K562 (cell line): ENCODE data around the gene TBP. TPM values are rescaled to one million over a fixed set of nuclear protein-coding genes. Genes with fewer than 3 reads are reported as not detected.

ENCODE experiments used
- ATAC-seq: fragments of 200-7000 bp; cut with Tn5 transposase; 3 replicates; pipeline ENCODE4 v1.9.1; 2020; ENCODE audit warnings: moderate library complexity
- BruUV-seq: library from RNA; stranded (reverse); fragments of 400-500 nt; replicated peaks from 2 replicates; lab custom pipeline; 2021; lab: Mats Ljungman, UMichigan
- CTCF ChIA-PET: fragments of 300-600 bp; formaldehyde crosslinking; extraction: SDS; loops from one replicate; lab custom pipeline; 2021; ENCODE audit warnings: low intra/inter-chr PET ratio; lab: Yijun Ruan, JAX
- POLR2A ChIA-PET: fragments of 300-600, 350-650 bp; sonication (Branson Sonifier 250); formaldehyde crosslinking; extraction: SDS; loops from one replicate; lab custom pipeline; 2021; ENCODE audit warnings: antibody characterized with exemption, inconsistent platforms; lab: Yijun Ruan, JAX
- DNase-seq, 4 experiments: peaks; one replicate each; pipeline versions ENCODE4 v3.0.0 to v3.0.0-alpha.2; 2011 to 2018; ENCODE audit warnings: low spot score in 3 of 4, mixed read lengths in 3 of 4; ENCODE audit errors: extremely low read depth in 1 of 4
- FAIRE-seq: peaks from 2 replicates; lab custom pipeline; 2011; peaks lifted over from hg19 to GRCh38; lab: Jason Lieb, UNC
- H2AFZ ChIP-seq: 2 replicates; pipeline ENCODE4 v1.6.0; 2011; ENCODE audit warnings: low read depth, low read length, control low read depth, inconsistent platforms
- H3K27ac ChIP-seq: fragments of 200-600 bp; 3 replicates; pipeline ENCODE4 v1.8.0; 2011; ENCODE audit warnings: low read depth, mild to moderate bottlenecking, control low read depth, inconsistent platforms, low read length, moderate library complexity, mixed read lengths; ENCODE audit errors: extremely low read depth
- H3K27me3 ChIP-seq, 2 experiments: fragments of 300-600 bp in 1 of 2; 2 replicates in 1 of 2; 3 replicates in 1 of 2; pipeline versions ENCODE4 v1.6.0 to v1.8.0; 2011; ENCODE audit warnings: inconsistent platforms in 2 of 2, low read length in 2 of 2, mild to moderate bottlenecking in 1 of 2, mixed read lengths in 1 of 2, moderate library complexity in 1 of 2; ENCODE audit not compliant: control insufficient read depth in 2 of 2, insufficient read depth in 2 of 2
- H3K36me3 ChIP-seq: fragments of 300-600 bp; 3 replicates; pipeline ENCODE4 v1.8.0; 2011; ENCODE audit warnings: mild to moderate bottlenecking, low read length, inconsistent platforms; ENCODE audit not compliant: control insufficient read depth, insufficient read depth
- H3K4me1 ChIP-seq, 2 experiments: fragments of 200-600 bp in 1 of 2; replicated peaks in 1 of 2; 2 replicates in 1 of 2; 3 replicates in 1 of 2; pipeline versions ENCODE4 v1.5.1 to v1.8.0; 2011; ENCODE audit warnings: inconsistent platforms in 2 of 2, low read length in 2 of 2, mild to moderate bottlenecking in 1 of 2, mixed read lengths in 1 of 2, moderate library complexity in 1 of 2; ENCODE audit not compliant: control insufficient read depth in 2 of 2, insufficient read depth in 2 of 2
- H3K4me2 ChIP-seq: 2 replicates; pipeline ENCODE4 v1.6.1; 2011; ENCODE audit warnings: low read length, control low read depth, inconsistent platforms, mixed read lengths; ENCODE audit not compliant: insufficient read depth
- H3K4me3 ChIP-seq: fragments of 200-600 bp; sonication (generic), shearing (Covaris generic); 2 replicates; pipeline ENCODE4 v1.5.1; 2016; ENCODE audit warnings: control low read depth, inconsistent platforms
- H3K79me2 ChIP-seq: fragments of 200-600 bp; 3 replicates; pipeline ENCODE4 v1.8.0; 2011; ENCODE audit warnings: low read length, inconsistent platforms; ENCODE audit not compliant: control insufficient read depth, insufficient read depth
- H3K9ac ChIP-seq, 2 experiments: 2 replicates each; pipeline versions ENCODE4 v1.6.0 to v1.6.1; 2011; ENCODE audit warnings: low read depth in 2 of 2, low read length in 2 of 2, control low read depth in 1 of 2, inconsistent platforms in 1 of 2, mild to moderate bottlenecking in 1 of 2, mixed read lengths in 1 of 2; ENCODE audit not compliant: insufficient read depth in 1 of 2
- H3K9me1 ChIP-seq: one replicate; pipeline ENCODE4 v1.6.0; 2011; ENCODE audit warnings: inconsistent platforms, mild to moderate bottlenecking, low read length, moderate library complexity; ENCODE audit not compliant: control insufficient read depth, insufficient read depth
- H3K9me3 ChIP-seq: replicated peaks from 2 replicates; pipeline ENCODE4 v1.5.1; 2011; ENCODE audit warnings: low read depth, low read length, inconsistent platforms; ENCODE audit not compliant: control insufficient read depth, insufficient read depth
- H4K20me1 ChIP-seq: replicated peaks from 2 replicates; pipeline ENCODE4 v1.6.1; 2011; ENCODE audit warnings: low read length, inconsistent platforms, mixed read lengths; ENCODE audit not compliant: control insufficient read depth, insufficient read depth
- MED1 ChIP-seq: sonication (generic); formaldehyde crosslinking; IDR thresholded peaks from 2 replicates; pipeline ENCODE4 v1.8.1; 2023; ENCODE audit warnings: missing genetic modification reagents, borderline replicate concordance
- NFIC ChIP-seq: fragments of 450-650 bp; IDR thresholded peaks from 2 replicates; pipeline ENCODE4 v1.6.1; 2017; ENCODE audit warnings: mild to moderate bottlenecking, inconsistent platforms
- NFIX ChIP-seq: fragments of 250-450 bp; sonication (Bioruptor Pico); IDR thresholded peaks from 2 replicates; pipeline ENCODE4 v1.4.0; 2020; ENCODE audit warnings: low read depth, mild to moderate bottlenecking, moderate library complexity
- PBX2 ChIP-seq, 2 experiments: IDR thresholded peaks in 1 of 2; conservative IDR thresholded peaks in 1 of 2; 2 replicates each; pipeline ENCODE4 v1.6.1; 2016; ENCODE audit warnings: low read depth in 2 of 2, mild to moderate bottlenecking in 1 of 2, missing compliant biosample characterization in 1 of 2, missing genetic modification characterization in 1 of 2, moderate library complexity in 1 of 2
- PHF21A ChIP-seq: fragments of 450-650 bp; IDR thresholded peaks from 2 replicates; pipeline ENCODE4 v1.6.1; 2017; ENCODE audit warnings: low read depth, borderline replicate concordance
- ZNF449 ChIP-seq: fragments of 250-450 bp; sonication (Bioruptor Pico); IDR thresholded peaks from 2 replicates; pipeline ENCODE4 v1.8.0; 2022; ENCODE audit warnings: moderate library complexity, mild to moderate bottlenecking, inconsistent platforms
- WGBS: fragments of 100-300 bp; shearing (Covaris generic); methylation state at CpG from one replicate; pipeline ENCODE4 v1.1.6; 2016; ENCODE audit warnings: low coverage, mixed read lengths; ENCODE audit not compliant: insufficient coverage; ENCODE audit errors: missing lambda C conversion rate; 5-methylcytosine and 5-hydroxymethylcytosine counted together
- in situ Hi-C: fragments of 300-500 bp; cut with MboI; formaldehyde crosslinking; loops from 4 replicates; pipeline ENCODE4 v1.15.0; 2018; ENCODE audit warnings: inconsistent platforms, mixed read lengths
- intact Hi-C: fragments of 100-400 bp; cut with micrococcal nuclease; formaldehyde crosslinking; loops from 2 replicates; pipeline ENCODE4 v1.14.2; 2022
- polyA plus RNA-seq, 8 experiments: library from polyadenylated mRNA; depleted of rRNA in 4 of 8; stranded (reverse) in 5 of 8; unstranded in 3 of 8; fragments of >200 nt; fragmentation: Nextera tagmentation in 2 of 8; fragmentation: Illumina TruSeq in 1 of 8; extraction: Ambion mirVana in 2 of 8; extraction: Trizol in 1 of 8; gene quantifications; 2 replicates each; pipeline versions ENCODE4 v1.2.1 to v1.2.3, GENCODE V29; 2011 to 2014; ENCODE audit warnings: inconsistent platforms in 1 of 8, missing spikeins in 1 of 8
- total RNA-seq, 7 experiments: library from RNA; depleted of rRNA in 6 of 7; stranded (reverse); fragments of >200 nt in 6 of 7; fragmentation: Illumina TruSeq in 2 of 7; extraction: Trizol in 2 of 7; gene quantifications; 2 replicates each; pipeline versions ENCODE4 v1.2.1 to v1.2.3, GENCODE V29; 2011 to 2021; ENCODE audit warnings: low replicate concordance in 1 of 7

Gene TBP
- total and polyA plus RNA-seq, 9 of the 15 experiments (the other 6 are each of a cell fraction or from before 2014, with no cell fraction given) = 28.5 to 86.1 (median 39.5) TPM

GRCh38 chr6:170504479-170504878, 49.7 kb upstream of the TBP start (continued):
- TF ChIP-seq ZNF449 = no peak

GRCh38 chr6:170505306-170505705, 48.9 kb upstream of the TBP start:
- Histone ChIP-seq H3K9me3 (no peaks in the 10 kb centered on the region), H3K4me1 (no peaks in the 10 kb centered on the region), H3K9ac (no peak overlapping the region), H3K4me3 (no peak overlapping the region), H3K27me3 (peaks cover 7 to 26% of the 10 kb centered on the region in 2 experiments; a peak in 3 of 5 replicates), H3K36me3 (no peaks in the 10 kb centered on the region), H3K4me2 (no peak overlapping the region), H3K79me2 (no peaks in the 10 kb centered on the region), H3K27ac (no peak overlapping the region), H4K20me1 (no peaks in the 10 kb centered on the region), H3K9me1 (no peaks in the 10 kb centered on the region), H2AFZ (no peak overlapping the region)
- ChIA-PET POLR2A (no interaction called here), CTCF (no interaction called here)
- in situ Hi-C loops (no loop called here), intact Hi-C loops (no loop called here)
- under 1% methylated on average over 9 of the region's 9 CpGs for WGBS
- BruUV-seq = no TSS peak
- no peak for ATAC-seq
- no peak for FAIRE-seq
- no peak for DNase-seq
- TF ChIP-seq NFIC (peak; percentile 87), PBX2 (CRISPR knock-in tag; IDR thresholded peaks at IDR 0.05; ENCODE audit: low read depth) (no peak), PBX2 (tag; conservative IDR thresholded peaks at IDR 0.05; ENCODE audit: low read depth) (0 out of 2 replicates have a peak, but pooled peaks have one; percentile 13), PHF21A (no peak), NFIX (CRISPR knock-in tag) (0 out of 2 replicates have a peak, but pooled peaks have one; percentile 16), MED1 (CRISPR knock-in tag) (no peak)
